ENCODE results near the gene GSTA2. TPM values are rescaled to one million over a fixed set of nuclear protein-coding genes. Genes with fewer than 3 reads are reported as not detected.

Gene GSTA2
- total and polyA plus RNA-seq, 2 of the 13 experiments (the other 11 are each of a cell fraction or from before 2014, with no cell fraction given), result 0.75 to 13.7 TPM

DNA sequence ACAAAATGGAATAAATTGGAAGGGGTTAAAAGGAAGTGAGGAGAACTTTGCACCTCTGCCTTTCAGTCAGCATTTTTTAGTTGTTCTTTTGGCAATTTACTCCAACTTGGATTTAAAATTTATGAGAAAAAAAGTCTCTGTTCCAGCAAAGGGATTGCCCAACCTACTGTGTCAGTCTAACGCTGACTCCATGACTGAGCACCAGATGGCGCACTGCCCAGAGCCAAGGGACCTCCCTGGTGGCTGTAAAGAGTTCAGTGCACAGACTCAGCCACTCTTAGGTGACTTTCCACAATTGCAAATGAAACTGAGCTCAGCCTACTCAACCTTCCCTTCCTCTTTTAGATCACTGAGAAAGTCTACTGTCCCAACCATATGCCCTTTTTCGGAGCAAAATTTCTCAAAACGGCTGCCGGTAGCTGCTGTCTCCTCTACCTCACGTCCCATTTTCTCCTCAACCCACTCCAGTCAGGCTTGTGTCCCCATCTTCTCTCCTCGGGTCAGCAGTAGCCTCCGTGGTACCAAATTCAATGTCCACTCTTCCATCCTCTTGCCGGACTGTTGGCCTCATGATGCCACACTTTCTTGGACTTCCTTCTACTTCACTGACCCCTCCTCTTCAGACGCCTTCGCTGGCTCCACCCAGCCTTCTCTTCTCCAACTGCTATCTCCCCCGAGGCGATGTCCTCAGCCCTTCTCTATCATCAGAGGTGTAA, 38.7 kb downstream of the GSTA2 start (continued):
- TF ChIP-seq, protein P1, sequence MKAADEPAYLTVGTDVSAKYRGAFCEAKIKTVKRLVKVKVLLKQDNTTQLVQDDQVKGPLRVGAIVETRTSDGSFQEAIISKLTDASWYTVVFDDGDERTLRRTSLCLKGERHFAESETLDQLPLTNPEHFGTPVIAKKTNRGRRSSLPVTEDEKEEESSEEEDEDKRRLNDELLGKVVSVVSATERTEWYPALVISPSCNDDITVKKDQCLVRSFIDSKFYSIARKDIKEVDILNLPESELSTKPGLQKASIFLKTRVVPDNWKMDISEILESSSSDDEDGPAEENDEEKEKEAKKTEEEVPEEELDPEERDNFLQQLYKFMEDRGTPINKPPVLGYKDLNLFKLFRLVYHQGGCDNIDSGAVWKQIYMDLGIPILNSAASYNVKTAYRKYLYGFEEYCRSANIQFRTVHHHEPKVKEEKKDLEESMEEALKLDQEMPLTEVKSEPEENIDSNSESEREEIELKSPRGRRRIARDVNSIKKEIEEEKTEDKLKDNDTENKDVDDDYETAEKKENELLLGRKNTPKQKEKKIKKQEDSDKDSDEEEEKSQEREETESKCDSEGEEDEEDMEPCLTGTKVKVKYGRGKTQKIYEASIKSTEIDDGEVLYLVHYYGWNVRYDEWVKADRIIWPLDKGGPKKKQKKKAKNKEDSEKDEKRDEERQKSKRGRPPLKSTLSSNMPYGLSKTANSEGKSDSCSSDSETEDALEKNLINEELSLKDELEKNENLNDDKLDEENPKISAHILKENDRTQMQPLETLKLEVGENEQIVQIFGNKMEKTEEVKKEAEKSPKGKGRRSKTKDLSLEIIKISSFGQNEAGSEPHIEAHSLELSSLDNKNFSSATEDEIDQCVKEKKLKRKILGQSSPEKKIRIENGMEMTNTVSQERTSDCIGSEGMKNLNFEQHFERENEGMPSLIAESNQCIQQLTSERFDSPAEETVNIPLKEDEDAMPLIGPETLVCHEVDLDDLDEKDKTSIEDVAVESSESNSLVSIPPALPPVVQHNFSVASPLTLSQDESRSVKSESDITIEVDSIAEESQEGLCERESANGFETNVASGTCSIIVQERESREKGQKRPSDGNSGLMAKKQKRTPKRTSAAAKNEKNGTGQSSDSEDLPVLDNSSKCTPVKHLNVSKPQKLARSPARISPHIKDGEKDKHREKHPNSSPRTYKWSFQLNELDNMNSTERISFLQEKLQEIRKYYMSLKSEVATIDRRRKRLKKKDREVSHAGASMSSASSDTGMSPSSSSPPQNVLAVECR (CRISPR knock-in tag; IDR thresholded peaks at IDR 0.05; ENCODE audit: borderline replicate concordance), result no peak
- TF ChIP-seq EZH2 (conservative IDR thresholded peaks at IDR 0.05; ENCODE audit: low read depth, low read length) (no peak), YEATS2 (CRISPR knock-in tag; IDR thresholded peaks at IDR 0.05; ENCODE audit: borderline replicate concordance) (peak; percentile 69; the same call in 1 of the 2 replicates), PAF1 (CRISPR knock-in tag; IDR thresholded peaks at IDR 0.05) (no peak), ZFP41 (CRISPR knock-in tag; IDR thresholded peaks at IDR 0.05; ENCODE audit: borderline replicate concordance) (no peak), ZNF75D (CRISPR knock-in tag; IDR thresholded peaks at IDR 0.05; ENCODE audit: borderline replicate concordance) (no peak), ZNF382 (CRISPR knock-in tag; IDR thresholded peaks at IDR 0.05; ENCODE audit: borderline replicate concordance) (no peak), JUNB (CRISPR knock-in tag; IDR thresholded peaks at IDR 0.05; ENCODE audit: borderline replicate concordance) (no peak), ZNF468 (CRISPR knock-in tag; IDR thresholded peaks at IDR 0.05) (no peak), FOSL2 (CRISPR knock-in tag; IDR thresholded peaks at IDR 0.05) (peak; percentile 77), GATAD2A (CRISPR knock-in tag; IDR thresholded peaks at IDR 0.05) (peak; percentile 92)
- TF ChIP-seq, protein P2, sequence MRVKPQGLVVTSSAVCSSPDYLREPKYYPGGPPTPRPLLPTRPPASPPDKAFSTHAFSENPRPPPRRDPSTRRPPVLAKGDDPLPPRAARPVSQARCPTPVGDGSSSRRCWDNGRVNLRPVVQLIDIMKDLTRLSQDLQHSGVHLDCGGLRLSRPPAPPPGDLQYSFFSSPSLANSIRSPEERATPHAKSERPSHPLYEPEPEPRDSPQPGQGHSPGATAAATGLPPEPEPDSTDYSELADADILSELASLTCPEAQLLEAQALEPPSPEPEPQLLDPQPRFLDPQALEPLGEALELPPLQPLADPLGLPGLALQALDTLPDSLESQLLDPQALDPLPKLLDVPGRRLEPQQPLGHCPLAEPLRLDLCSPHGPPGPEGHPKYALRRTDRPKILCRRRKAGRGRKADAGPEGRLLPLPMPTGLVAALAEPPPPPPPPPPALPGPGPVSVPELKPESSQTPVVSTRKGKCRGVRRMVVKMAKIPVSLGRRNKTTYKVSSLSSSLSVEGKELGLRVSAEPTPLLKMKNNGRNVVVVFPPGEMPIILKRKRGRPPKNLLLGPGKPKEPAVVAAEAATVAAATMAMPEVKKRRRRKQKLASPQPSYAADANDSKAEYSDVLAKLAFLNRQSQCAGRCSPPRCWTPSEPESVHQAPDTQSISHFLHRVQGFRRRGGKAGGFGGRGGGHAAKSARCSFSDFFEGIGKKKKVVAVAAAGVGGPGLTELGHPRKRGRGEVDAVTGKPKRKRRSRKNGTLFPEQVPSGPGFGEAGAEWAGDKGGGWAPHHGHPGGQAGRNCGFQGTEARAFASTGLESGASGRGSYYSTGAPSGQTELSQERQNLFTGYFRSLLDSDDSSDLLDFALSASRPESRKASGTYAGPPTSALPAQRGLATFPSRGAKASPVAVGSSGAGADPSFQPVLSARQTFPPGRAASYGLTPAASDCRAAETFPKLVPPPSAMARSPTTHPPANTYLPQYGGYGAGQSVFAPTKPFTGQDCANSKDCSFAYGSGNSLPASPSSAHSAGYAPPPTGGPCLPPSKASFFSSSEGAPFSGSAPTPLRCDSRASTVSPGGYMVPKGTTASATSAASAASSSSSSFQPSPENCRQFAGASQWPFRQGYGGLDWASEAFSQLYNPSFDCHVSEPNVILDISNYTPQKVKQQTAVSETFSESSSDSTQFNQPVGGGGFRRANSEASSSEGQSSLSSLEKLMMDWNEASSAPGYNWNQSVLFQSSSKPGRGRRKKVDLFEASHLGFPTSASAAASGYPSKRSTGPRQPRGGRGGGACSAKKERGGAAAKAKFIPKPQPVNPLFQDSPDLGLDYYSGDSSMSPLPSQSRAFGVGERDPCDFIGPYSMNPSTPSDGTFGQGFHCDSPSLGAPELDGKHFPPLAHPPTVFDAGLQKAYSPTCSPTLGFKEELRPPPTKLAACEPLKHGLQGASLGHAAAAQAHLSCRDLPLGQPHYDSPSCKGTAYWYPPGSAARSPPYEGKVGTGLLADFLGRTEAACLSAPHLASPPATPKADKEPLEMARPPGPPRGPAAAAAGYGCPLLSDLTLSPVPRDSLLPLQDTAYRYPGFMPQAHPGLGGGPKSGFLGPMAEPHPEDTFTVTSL (CRISPR knock-in tag; IDR thresholded peaks at IDR 0.05; ENCODE audit: borderline replicate concordance), result peak; percentile 52; the same call in 1 of the 2 replicates
- TF ChIP-seq, protein P3, sequence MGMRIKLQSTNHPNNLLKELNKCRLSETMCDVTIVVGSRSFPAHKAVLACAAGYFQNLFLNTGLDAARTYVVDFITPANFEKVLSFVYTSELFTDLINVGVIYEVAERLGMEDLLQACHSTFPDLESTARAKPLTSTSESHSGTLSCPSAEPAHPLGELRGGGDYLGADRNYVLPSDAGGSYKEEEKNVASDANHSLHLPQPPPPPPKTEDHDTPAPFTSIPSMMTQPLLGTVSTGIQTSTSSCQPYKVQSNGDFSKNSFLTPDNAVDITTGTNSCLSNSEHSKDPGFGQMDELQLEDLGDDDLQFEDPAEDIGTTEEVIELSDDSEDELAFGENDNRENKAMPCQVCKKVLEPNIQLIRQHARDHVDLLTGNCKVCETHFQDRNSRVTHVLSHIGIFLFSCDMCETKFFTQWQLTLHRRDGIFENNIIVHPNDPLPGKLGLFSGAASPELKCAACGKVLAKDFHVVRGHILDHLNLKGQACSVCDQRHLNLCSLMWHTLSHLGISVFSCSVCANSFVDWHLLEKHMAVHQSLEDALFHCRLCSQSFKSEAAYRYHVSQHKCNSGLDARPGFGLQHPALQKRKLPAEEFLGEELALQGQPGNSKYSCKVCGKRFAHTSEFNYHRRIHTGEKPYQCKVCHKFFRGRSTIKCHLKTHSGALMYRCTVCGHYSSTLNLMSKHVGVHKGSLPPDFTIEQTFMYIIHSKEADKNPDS (CRISPR knock-in tag; IDR thresholded peaks at IDR 0.05), result no peak
